Glomerular endothelial cell (primary cell): ENCODE results near the gene PLXNA4. TPM values are rescaled to one million over a fixed set of nuclear protein-coding genes. Genes with fewer than 3 reads are reported as not detected.

Experiments
- DNase-seq: peaks from one replicate; pipeline ENCODE4 v3.0.0-alpha.2; 2011; ENCODE audit warnings: low read depth, low spot score; ENCODE audit errors: extremely low read depth
- total RNA-seq: library from RNA; depleted of rRNA; stranded (reverse); fragments of >200 nt; gene quantifications from 2 replicates; pipeline ENCODE4 v1.2.3, GENCODE V29; 2015

The PLXNA4 gene
- total RNA-seq, 1 donor from 2014 or later: 1.2 TPM

- DNase-seq: no peak
Observed at GRCh38 chr7:132371948-132372347, 204.3 kb downstream of the PLXNA4 start.

GRCh38 chr7:132368246-132368900 is 207.9 kb downstream of the PLXNA4 start:
- DNase-seq: no peak

- no peak for DNase-seq
Observed at GRCh38 chr7:132367795-132368194, 208.5 kb downstream of the PLXNA4 start.

- no peak for DNase-seq
Observed at GRCh38 chr7:132367004-132367403, 209.3 kb downstream of the PLXNA4 start.

- DNase-seq: no peak
Observed at GRCh38 chr7:132364226-132364625, 212.0 kb downstream of the PLXNA4 start.

GRCh38 chr7:132362059-132362458 is 214.2 kb downstream of the PLXNA4 start:
- DNase-seq: no peak

GRCh38 chr7:132361146-132361545 is 215.1 kb downstream of the PLXNA4 start:
- no peak for DNase-seq

GRCh38 chr7:132359743-132360142 is 216.5 kb downstream of the PLXNA4 start:
- DNase-seq: no peak

GRCh38 chr7:132355048-132355447 is 221.2 kb downstream of the PLXNA4 start:
- no peak for DNase-seq

GRCh38 chr7:132354527-132354926 is 221.7 kb downstream of the PLXNA4 start:
- no peak for DNase-seq

GRCh38 chr7:132353936-132354335 is 222.3 kb downstream of the PLXNA4 start:
- DNase-seq: no peak

GRCh38 chr7:132352800-132353199 is 223.5 kb downstream of the PLXNA4 start:
- no peak for DNase-seq

GRCh38 chr7:132351954-132352499 is 224.2 kb downstream of the PLXNA4 start:
- DNase-seq: no peak

- no peak for DNase-seq
Observed at GRCh38 chr7:132350741-132351140, 225.5 kb downstream of the PLXNA4 start.

- no peak for DNase-seq
Observed at GRCh38 chr7:132349075-132349474, 227.2 kb downstream of the PLXNA4 start.

GRCh38 chr7:132348341-132348740 is 227.9 kb downstream of the PLXNA4 start:
- no peak for DNase-seq

GRCh38 chr7:132347858-132348257 is 228.4 kb downstream of the PLXNA4 start:
- no peak for DNase-seq

- no peak for DNase-seq
Observed at GRCh38 chr7:132347123-132347522, 229.1 kb downstream of the PLXNA4 start.

- no peak for DNase-seq
Observed at GRCh38 chr7:132345543-132346129, 230.6 kb downstream of the PLXNA4 start.

- no peak for DNase-seq
Observed at GRCh38 chr7:132345030-132345429, 231.2 kb downstream of the PLXNA4 start.

- no peak for DNase-seq
Observed at GRCh38 chr7:132343199-132343598, 233.1 kb downstream of the PLXNA4 start.

- DNase-seq: no peak
Observed at GRCh38 chr7:132337450-132338080, 238.7 kb downstream of the PLXNA4 start.
